Activated naive CD4-positive, alpha-beta T cell treated with anti-CD3 and anti-CD28 coated beads, Interleukin-2, amount 50 U/mL, for 72 hours (primary cell): Measurements from ENCODE around the gene SLCO3A1. TPM values are rescaled to one million over a fixed set of nuclear protein-coding genes. Genes with fewer than 3 reads are reported as not detected.

ENCODE experiments used
- ATAC-seq, 2 donors: fragments of 150-1000 bp; cut with Tn5 transposase; 2 replicates each; pipeline ENCODE4 v1.10.0; 2021; ENCODE audit warnings: mild to moderate bottlenecking in 2 of 2, moderate library complexity in 2 of 2
- DNase-seq, 2 donors: peaks; one replicate each; pipeline ENCODE4 v3.0.0; 2021 to 2022; ENCODE audit warnings: low spot score in 2 of 2
- H3K27ac Mint-ChIP-seq, 2 donors: one replicate each; pipeline ENCODE4 v1.8.0; 2022; ENCODE audit warnings: mild to moderate bottlenecking in 2 of 2, mixed read lengths in 2 of 2
- H3K36me3 Mint-ChIP-seq, 2 donors: one replicate each; pipeline ENCODE4 v1.8.0; 2022; ENCODE audit warnings: mixed read lengths in 2 of 2
- H3K9me3 Mint-ChIP-seq, 2 donors: one replicate each; pipeline ENCODE4 v1.8.0; 2022; ENCODE audit warnings: mixed read lengths in 2 of 2
- total RNA-seq, 2 donors: library from RNA; stranded (reverse); gene quantifications; one replicate each; pipeline ENCODE4 v1.2.3, GENCODE V29; 2022

The SLCO3A1 gene
- total RNA-seq, 2 donors from 2014 or later, result 3.2 to 3.9 TPM

DNA sequence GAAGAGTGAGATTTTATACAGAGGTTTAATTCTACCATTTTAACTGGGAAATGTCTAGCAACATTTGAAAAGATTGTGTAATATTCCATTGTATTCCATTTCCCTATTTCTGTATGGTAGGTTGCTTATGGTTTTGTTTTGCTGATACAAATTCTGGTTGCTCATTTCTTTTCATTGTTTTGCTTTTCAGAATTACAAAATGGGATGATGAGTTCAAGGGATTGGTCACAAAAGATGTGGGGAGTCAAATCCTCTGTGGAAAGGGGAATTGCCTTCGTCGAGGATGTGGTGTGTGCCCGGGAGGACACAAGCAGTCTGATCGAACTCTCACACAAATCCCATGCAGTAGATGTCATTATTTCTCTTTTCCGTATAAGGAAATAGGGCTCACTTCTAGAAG lies 18.3 kb downstream of the SLCO3A1 start:
- ATAC-seq, result no peak
- Mint-ChIP-seq H3K36me3 (peaks cover 0 to 6% of the 10 kb centered on the region in 2 donors), H3K9me3 (peaks cover 0 to 4% of the 10 kb centered on the region in 2 donors), H3K27ac (no peak overlapping the region)
- no peak for DNase-seq

DNA sequence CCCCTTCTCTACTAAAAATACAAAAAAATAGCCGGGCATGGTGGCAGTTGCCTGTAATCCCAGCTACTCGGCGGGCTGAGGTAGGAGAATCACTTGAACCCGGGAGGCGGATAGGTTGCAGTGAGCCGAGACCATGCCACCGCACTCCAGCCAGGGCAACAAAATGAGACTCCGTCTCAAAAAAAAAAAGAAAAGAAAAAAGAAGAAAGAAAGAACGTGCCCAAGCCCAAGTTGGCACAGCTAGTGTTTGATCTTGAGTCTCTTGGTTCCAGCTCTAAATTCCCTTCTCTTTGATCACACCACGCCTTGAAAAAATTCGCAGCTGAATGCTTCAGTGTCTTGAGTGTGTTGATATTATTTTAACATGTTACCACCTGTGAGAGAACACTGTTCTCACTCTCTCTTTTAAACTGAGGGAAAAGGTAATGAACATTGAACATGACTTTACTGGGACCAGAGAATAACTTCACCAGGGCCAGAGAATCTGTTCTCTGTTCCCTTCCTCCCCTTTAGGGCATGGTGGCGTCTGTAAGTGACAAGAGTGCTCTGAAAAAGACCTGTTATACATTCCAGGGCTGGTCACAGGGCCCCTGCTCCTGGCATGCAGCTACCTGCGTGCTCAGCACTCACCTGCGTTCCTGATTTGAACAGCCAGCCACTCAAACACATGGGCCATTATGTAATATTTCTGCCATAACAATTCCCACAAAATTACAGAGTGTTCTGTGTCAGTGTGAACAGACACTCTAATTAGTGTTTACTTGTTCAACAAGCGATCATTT lies 19.0 kb downstream of the SLCO3A1 start:
- ATAC-seq (no peak), DNase-seq (no peak)
- Mint-ChIP-seq H3K27ac (no peak overlapping the region), H3K9me3 (peaks cover 0 to 8% of the 10 kb centered on the region in 2 donors), H3K36me3 (peaks cover 5 to 10% of the 10 kb centered on the region in 2 donors)

DNA sequence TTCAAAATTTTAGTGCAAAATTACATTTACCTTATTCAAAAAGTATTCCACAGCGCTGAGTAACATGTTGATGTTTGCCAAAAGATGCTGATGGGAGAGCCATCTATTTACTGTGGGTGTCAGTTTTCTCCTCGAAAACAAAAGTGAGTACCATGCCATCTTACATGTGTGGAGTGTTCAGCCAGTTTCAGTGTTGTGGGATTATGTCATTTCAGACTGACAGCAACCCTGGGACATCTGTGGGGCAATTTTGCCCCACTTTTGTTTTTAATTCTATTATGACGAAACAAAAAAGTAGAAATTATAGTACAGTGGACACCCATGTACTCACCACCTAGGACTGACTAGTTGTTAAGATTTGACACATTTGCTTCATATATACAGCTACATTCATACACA lies 19.6 kb downstream of the SLCO3A1 start:
- ATAC-seq, result no peak
- peaks cover 6 to 13% of the 10 kb centered on the region in 2 donors for H3K36me3 Mint-ChIP-seq
- H3K27ac Mint-ChIP-seq, result no peak overlapping the region
- peaks cover 0 to 10% of the 10 kb centered on the region in 2 donors for H3K9me3 Mint-ChIP-seq
- DNase-seq, result no peak

DNA sequence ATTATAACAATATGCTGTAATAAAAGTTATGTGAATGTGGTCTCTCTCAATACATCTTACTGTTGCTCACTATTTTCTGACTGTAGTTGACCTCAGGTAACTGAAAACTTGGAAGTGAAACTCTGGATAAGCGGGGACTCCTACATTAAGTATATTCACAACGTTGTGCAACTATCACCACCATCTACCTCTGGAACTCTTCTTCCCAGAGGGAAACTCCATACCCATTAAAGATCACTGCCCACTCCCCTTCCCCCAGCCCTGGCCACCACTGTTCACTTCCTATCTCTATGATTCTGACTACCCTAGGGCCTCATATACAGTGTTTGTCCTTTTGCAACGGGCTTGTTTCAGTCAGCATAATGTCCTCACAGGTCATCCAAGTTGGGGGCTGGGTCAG lies 20.7 kb downstream of the SLCO3A1 start:
- Mint-ChIP-seq H3K27ac (no peak overlapping the region), H3K9me3 (peaks cover 0 to 10% of the 10 kb centered on the region in 2 donors), H3K36me3 (peaks cover 6 to 13% of the 10 kb centered on the region in 2 donors)
- ATAC-seq (no peak), DNase-seq (no peak)

DNA sequence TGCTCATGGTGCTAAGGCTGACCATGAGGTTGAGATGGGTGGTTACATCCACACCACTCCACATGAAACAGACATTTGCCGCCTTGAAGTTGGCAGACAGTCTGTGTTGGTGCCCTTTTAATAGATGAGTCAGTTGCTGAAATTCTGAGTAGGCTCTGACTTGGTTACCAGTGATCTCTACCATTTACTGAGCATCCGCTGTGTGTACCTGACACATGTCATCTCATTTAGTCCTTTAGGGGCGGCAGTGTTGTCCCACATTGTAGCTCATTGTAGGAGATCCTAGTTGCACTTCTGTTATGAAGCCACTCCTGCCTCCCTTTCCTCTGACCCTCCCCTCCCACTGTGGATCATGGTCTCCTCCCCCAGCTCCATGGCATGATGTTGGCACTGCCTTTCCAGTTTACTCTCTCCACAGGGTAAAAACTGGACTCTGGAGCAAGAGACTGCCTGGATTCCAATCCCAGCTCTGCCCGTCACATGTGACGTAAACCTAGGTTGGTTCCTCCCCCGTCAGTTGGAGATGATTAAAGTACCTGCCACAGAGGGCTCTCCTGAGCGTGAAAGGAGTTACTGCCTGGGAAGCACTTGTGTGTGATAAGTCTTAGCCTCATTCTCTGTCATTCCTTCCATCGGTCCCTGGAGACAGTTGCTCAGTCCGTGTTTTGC lies 21.6 kb downstream of the SLCO3A1 start:
- H3K27ac Mint-ChIP-seq, result no peak overlapping the region
- H3K36me3 Mint-ChIP-seq, result peaks cover 6 to 8% of the 10 kb centered on the region in 2 donors
- no peak for ATAC-seq

DNA sequence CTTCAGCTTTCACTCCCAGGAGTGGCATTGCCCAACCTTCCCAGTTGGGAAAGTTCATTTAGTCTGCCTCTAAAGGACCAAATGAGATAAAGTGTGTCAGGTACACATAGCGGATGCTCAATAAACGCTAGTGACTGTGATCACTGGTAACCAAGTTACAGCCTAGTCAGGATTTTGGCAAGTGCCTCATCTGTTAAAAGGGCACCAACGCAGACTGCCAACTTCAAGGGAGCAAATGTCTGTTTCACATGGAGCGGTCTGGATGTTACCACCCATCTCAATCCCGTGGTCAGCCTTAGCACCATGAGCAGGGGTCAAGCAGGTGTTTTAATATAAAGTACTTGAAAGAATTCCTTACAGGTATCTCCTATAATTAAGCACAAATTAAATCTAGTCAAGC lies 22.7 kb downstream of the SLCO3A1 start:
- peaks cover 0 to 6% of the 10 kb centered on the region in 2 donors for H3K9me3 Mint-ChIP-seq
- ATAC-seq, result no peak
- no peak overlapping the region for H3K27ac Mint-ChIP-seq
- peaks cover 6 to 8% of the 10 kb centered on the region in 2 donors for H3K36me3 Mint-ChIP-seq
- DNase-seq, result no peak

More for the DNA sequence above, 21.6 kb downstream of the SLCO3A1 start:
- peaks cover 0 to 6% of the 10 kb centered on the region in 2 donors for H3K9me3 Mint-ChIP-seq
- no peak for DNase-seq

DNA sequence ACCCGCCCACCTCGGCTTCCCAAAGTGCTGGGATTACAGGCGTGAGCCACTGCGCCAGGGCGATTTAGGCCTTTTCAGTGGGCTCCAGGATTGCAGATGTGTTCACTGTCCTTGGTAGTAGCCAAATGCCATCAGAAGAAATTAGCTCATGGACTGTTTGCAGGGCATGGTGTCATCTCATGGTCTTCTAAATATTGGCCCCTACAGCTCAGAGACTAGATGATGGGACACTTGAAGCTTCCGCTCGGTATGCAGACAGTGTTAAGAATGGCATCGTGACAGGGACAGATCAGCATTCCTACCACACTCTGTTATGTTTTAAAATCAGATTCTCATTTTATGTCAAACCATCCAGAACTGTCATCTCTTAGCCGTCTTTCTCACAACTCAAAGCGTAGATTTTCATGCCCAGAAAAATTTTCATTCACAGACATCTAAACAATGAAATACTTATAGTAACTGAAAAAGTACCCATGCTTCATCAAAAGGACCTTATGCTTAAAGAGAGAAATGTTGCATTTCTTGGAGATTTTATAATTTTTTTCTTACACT lies 24.9 kb downstream of the SLCO3A1 start:
- peaks cover 0 to 6% of the 10 kb centered on the region in 2 donors for H3K9me3 Mint-ChIP-seq
- ATAC-seq (no peak), DNase-seq (no peak)
- H3K36me3 Mint-ChIP-seq, result peaks cover 6 to 8% of the 10 kb centered on the region in 2 donors
- H3K27ac Mint-ChIP-seq, result no peak overlapping the region

DNA sequence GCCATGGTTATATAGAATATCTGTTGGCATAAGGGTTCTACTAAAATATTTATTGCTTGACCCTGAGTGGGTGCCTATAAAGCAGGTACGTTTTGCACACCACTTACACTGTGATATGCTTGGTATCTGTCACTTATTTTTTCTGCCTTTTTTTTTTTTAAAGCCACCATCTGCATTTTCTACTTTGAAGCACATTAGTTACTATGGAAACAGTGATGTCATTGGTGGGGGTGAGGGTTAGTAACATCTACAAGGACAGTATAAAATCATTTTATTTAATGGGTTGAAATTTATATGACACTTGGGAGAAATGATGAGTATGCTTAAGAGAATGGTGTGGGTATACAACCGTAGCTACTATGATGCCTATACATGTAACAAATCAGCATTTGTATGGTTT lies 25.6 kb downstream of the SLCO3A1 start:
- ATAC-seq (no peak), DNase-seq (no peak)
- H3K36me3 Mint-ChIP-seq, result peaks cover 6 to 8% of the 10 kb centered on the region in 2 donors
- H3K9me3 Mint-ChIP-seq, result peaks cover 0 to 6% of the 10 kb centered on the region in 2 donors
- no peak overlapping the region for H3K27ac Mint-ChIP-seq

DNA sequence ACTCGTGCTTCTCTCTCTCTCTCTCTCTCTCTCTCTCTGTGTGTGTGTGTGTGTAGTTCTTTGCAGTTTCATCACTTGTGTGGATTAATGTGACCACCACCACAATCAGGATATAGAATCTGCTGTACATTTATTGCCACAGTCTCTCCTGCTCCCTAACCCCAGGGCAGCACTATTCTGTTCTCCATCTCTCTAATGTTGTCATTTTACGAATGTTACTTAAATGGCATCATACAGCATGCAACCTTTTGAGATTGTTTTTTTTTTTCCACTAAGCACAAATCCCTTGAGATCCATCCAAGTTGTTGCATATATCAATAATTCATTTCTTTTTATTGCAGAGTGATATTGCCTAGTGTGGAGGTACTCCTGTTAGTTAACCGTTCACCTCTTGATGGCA lies 26.9 kb downstream of the SLCO3A1 start:
- Mint-ChIP-seq H3K36me3 (peaks cover 6 to 8% of the 10 kb centered on the region in 2 donors), H3K27ac (no peak overlapping the region), H3K9me3 (peaks cover 0 to 6% of the 10 kb centered on the region in 2 donors)
- no peak for DNase-seq
- no peak for ATAC-seq

DNA sequence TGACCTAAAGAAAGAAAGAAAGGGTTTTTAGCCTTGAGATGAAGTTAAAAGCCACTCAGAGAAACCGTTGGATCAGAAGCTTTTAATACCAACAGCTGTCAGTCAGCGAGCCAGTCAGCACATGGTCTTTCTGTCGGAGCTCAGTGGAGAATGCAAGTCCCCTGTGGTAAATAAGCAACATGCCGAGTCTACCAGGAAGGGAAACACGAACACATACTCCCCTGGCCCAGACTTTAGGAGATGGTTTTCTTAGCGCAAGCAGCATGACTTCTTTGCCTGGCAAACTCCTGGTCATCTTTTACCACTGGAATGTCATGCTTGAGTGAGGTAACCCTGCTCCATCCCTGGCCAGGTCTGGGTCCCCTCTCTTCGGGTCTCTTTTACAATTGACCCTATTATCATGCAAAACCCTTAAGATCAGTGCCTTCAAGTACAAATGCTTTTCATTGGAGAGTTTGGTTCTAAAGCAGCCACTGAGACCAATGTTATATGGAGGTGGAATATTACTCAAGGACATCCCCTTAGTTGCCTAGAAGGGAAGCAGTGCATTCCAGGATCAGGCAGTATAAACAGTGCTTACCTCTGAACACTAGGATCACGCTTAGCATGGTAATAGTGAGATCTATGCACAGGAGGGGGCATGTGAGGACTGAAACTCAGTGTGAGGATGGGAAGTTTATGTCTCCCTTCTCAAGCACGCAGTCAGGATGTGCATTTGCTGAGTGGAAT lies 28.2 kb downstream of the SLCO3A1 start:
- H3K9me3 Mint-ChIP-seq, result peaks cover 0 to 6% of the 10 kb centered on the region in 2 donors
- DNase-seq (no peak), ATAC-seq (no peak)
- no peak overlapping the region for H3K27ac Mint-ChIP-seq
- H3K36me3 Mint-ChIP-seq, result peaks cover 6 to 8% of the 10 kb centered on the region in 2 donors

DNA sequence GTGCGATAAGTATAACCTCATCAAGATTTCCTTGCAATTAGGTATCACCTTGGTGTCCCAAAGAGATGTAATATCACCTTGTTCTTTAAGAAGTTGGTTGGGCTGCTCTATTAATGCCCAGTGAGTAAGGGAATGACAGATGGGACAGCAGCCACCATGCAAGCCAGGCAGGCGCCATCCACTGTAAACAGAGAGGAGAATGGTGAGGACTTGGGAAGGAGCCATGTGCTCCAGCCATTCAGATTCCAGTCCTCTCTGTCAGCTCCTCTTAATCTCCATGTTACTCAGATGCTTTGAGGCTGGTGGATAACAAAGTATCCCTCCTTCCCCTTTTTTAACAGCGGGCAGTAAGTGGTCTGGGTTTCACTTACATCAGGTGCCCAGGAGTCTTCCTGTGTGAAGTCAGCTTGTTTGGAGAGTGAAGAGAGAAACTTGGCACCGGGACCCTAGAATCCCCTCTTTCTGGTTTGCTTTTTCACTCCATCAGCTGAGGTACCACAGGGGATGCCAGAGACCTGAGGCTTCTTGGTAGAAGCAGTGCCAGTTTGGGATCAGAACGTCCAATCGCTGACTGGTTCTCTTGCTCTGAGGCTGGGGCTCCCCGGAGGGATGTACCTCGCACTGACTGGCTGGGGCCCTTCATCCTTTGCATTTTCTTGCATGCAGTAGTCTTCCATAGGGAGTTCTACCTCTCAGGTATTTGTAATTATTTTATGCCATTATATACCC lies 29.5 kb downstream of the SLCO3A1 start:
- H3K9me3 Mint-ChIP-seq, result no peaks in the 10 kb centered on the region
- no peaks in the 10 kb centered on the region for H3K36me3 Mint-ChIP-seq
- no peak for ATAC-seq
- DNase-seq, result no peak
- no peak overlapping the region for H3K27ac Mint-ChIP-seq

DNA sequence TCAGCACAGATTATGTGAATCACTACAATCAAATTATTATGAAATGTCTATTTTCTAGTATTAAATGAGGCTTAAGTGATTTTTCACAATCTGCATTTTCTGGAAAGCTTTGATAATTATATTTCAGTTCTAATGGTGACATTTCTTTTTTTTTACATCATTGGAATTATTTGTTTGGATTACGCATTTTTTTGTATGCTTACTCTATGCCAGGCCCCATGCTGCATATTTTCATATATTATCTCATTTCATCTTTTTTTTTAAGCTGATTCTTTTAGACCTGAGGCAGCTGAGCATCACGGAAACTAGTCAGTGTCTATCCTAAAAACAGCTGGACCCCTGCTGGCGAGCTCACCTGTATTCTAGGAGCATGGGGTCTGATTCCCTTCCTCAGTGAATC lies 31.1 kb downstream of the SLCO3A1 start:
- ATAC-seq (no peak), DNase-seq (no peak)
- H3K9me3 Mint-ChIP-seq, result no peaks in the 10 kb centered on the region
- no peaks in the 10 kb centered on the region for H3K36me3 Mint-ChIP-seq
- H3K27ac Mint-ChIP-seq, result no peak overlapping the region

DNA sequence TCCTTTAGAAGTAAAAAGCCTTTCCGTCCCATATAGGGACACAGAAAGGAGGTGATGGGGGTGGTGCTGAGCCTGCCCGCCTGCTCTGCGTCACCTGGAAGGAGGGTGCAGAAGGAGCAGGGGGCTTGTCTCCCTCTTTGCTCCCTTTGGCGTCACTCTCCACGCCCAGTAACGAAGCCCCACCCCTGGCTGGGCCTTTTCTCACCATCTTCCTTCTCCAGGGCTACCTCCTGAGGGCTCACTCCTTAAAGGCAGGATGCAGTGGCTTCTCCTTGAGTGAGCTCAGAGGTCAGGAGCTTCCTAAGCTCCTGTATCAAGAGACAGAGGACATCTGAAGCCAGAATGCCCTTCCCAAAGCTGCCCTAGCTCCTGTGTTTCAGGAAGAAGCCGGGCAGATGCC lies 31.5 kb downstream of the SLCO3A1 start:
- Mint-ChIP-seq H3K36me3 (no peaks in the 10 kb centered on the region), H3K9me3 (no peaks in the 10 kb centered on the region), H3K27ac (no peak overlapping the region)
- no peak for ATAC-seq
- DNase-seq, result no peak

DNA sequence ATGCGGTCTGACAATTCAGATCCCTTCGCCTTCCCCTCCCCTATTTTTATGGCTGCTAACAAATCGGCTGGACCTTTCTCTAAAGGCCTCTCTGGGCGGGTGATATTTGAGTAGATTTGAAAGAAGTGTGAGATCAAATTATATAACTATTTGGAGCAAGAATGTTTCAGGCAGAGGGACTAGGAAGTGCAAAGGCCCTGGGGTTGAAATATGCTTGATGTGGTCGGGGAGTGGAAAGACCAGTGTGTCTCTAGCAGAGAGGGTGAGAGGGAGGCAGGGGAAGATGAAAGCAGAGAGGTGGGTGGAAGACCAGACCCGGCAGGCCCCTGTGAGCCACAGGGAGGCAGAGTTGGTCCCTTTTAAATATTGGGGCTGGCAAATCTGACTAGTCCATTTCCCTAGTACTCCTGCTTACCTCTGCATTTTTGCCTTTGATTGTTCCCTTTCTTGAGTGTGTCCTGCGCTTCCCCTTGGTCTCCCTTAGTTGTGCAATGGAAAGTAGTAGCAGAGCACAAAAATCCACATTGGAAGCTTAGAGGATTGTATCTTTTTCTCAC lies 32.3 kb downstream of the SLCO3A1 start:
- H3K27ac Mint-ChIP-seq, result no peak overlapping the region
- no peak for DNase-seq
- H3K36me3 Mint-ChIP-seq, result no peaks in the 10 kb centered on the region
- ATAC-seq, result peak in 1 of 2 donors; percentile 24
- no peaks in the 10 kb centered on the region for H3K9me3 Mint-ChIP-seq

DNA sequence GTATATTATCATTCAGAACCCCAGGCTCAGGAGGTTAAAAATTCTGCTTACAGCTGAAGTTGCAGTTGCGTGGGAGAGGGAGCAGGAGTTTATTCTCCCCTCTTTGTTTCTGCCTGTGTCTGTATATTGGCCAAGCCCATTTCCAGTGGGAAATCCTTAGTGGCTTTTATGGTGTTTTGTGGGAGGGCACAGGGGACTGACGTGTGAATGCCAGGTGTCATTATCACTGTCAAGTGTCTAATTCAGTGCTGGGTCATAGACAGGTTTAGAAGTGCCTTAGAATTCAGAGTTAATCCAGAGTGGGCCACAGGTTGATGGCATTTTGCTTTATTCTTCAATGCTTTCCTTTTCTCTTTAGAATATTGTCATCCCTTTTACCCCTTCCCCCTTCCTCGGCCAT lies 33.4 kb downstream of the SLCO3A1 start:
- no peak for ATAC-seq
- DNase-seq, result no peak
- no peaks in the 10 kb centered on the region for H3K9me3 Mint-ChIP-seq
- no peak overlapping the region for H3K27ac Mint-ChIP-seq
- peaks cover 0 to under 1% of the 10 kb centered on the region in 2 donors for H3K36me3 Mint-ChIP-seq

DNA sequence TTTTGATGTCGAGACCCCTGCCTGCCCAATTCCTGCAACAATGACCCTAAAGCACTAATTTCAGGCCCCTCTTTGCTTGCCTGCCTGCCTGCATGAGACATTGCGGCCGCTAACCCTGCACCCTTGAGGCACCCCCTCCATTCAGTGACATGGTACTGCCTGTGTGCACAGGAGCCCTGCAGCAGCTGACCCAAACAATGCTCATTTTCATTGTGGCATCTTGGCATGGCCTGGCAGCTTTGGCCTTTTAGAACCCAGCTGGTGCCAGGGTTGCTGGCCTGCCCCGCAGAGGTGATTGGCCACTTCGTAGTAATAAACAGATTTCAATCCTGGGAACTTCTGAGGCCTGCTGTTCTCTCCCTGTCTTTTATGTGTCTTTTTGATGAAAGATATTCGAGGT lies 33.8 kb downstream of the SLCO3A1 start:
- no peak overlapping the region for H3K27ac Mint-ChIP-seq
- DNase-seq (no peak), ATAC-seq (no peak)

More for the DNA sequence above, 33.8 kb downstream of the SLCO3A1 start:
- H3K9me3 Mint-ChIP-seq, result no peaks in the 10 kb centered on the region
- peaks cover 0 to 5% of the 10 kb centered on the region in 2 donors for H3K36me3 Mint-ChIP-seq
